Dedifferentiated amniotic fluid mesenchymal stem cell (primary cell): ENCODE results near the gene NRBF2.
"Not testable (repeated sequence)": the region's sequence is repeated elsewhere in the genome, so short reads cannot be mapped to it uniquely, and the experiment has no call there.

Experiments
- DNase-seq: peaks from one replicate; pipeline ENCODE4 v3.0.0-alpha.2; 2016; ENCODE audit errors: extremely low spot score

The NRBF2 gene

GRCh38 chr10:63119041-63119440, 14.1 kb upstream of the NRBF2 start:
- DNase-seq: no peak

- DNase-seq: peak; percentile 82
Measured at GRCh38 chr10:63120554-63120953, 12.6 kb upstream of the NRBF2 start.

GRCh38 chr10:63123727-63124362, 9.3 kb upstream of the NRBF2 start:
- DNase-seq: no peak

- no peak for DNase-seq
Measured at GRCh38 chr10:63125459-63125858, 7.7 kb upstream of the NRBF2 start.

- no peak for DNase-seq
Measured at GRCh38 chr10:63128443-63128842, 4.7 kb upstream of the NRBF2 start.

GRCh38 chr10:63129888-63130287, 3.2 kb upstream of the NRBF2 start:
- no peak for DNase-seq

- DNase-seq: no peak
Measured at GRCh38 chr10:63132651-63133055, 475 bp upstream of the NRBF2 start.

- peak; percentile 54 for DNase-seq
Measured at GRCh38 chr10:63133821-63134557, 861 bp downstream of the NRBF2 start.

GRCh38 chr10:63137306-63137705, 4.2 kb downstream of the NRBF2 start:
- DNase-seq: no peak

GRCh38 chr10:63140077-63140476, 6.9 kb downstream of the NRBF2 start:
- DNase-seq: no peak

- DNase-seq: no peak
Measured at GRCh38 chr10:63142136-63142535, 9.0 kb downstream of the NRBF2 start.

- DNase-seq: no peak
Measured at GRCh38 chr10:63143987-63144386, 10.9 kb downstream of the NRBF2 start.

- no peak for DNase-seq
Measured at GRCh38 chr10:63145782-63146181, 12.7 kb downstream of the NRBF2 start.

- no peak for DNase-seq
Measured at GRCh38 chr10:63146503-63146902, 13.4 kb downstream of the NRBF2 start.

GRCh38 chr10:63150745-63151144, 17.6 kb downstream of the NRBF2 start:
- no peak for DNase-seq

GRCh38 chr10:63153868-63154545, 20.9 kb downstream of the NRBF2 start:
- not testable (repeated sequence) for DNase-seq

- no peak for DNase-seq
Measured at GRCh38 chr10:63154546-63155387, 21.6 kb downstream of the NRBF2 start.

GRCh38 chr10:63155388-63156020, 22.4 kb downstream of the NRBF2 start:
- DNase-seq: no peak

GRCh38 chr10:63156236-63156635, 23.1 kb downstream of the NRBF2 start:
- no peak for DNase-seq

GRCh38 chr10:63157845-63158624, 24.9 kb downstream of the NRBF2 start:
- DNase-seq: peak; percentile 72

GRCh38 chr10:63161592-63161991, 28.5 kb downstream of the NRBF2 start:
- no peak for DNase-seq
